GM19240 (cell line): Measurements from ENCODE around the gene SMCO1.
"Not testable (repeated sequence)": the region's sequence is repeated elsewhere in the genome, so short reads cannot be mapped to it uniquely, and the experiment has no call there.

Experiments used
- DNase-seq: peaks from one replicate; pipeline ENCODE4 v3.0.0; 2011; ENCODE audit warnings: low spot score; ENCODE audit not compliant: insufficient read length

The SMCO1 gene

DNA sequence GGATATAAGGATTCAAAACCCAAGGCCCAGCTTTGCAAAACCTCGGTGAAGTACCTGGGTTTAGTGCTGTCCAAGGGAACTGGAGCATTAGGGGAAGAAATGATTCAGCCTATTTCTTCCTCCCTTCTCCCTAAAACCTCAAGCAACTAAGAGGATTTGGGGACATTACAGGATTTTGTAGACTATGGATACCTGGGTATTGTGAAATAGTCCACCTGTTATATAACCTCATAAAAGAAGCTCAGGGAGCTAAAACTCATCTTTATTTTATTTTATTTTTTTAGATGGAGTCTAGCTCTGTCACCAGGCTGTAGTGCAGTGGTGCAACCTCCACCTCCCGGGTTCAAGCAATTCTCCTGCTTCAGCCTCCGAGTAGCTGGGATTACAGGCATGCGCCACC is 8.7 kb upstream of the SMCO1 start:
- no peak for DNase-seq

DNA sequence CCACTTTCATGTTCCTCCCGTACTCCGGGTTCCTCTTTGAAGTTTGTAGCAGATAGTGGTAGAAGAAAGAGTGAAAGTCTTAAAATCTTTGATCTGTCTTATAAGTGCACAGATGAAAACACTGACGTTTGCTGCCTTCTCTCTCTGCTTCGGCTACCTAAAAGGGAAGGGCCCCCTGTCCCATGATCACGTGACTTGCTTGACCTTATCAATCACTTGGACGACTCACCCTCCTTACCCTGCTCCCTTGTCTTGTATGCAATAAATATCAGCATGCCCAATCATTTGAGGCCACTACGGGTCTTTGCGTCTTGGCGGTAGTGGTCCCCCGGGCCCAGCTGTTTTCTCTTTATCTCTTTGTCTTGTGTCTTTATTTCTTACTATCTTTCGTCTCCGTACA is 6.1 kb upstream of the SMCO1 start:
- DNase-seq: not testable (repeated sequence)

DNA sequence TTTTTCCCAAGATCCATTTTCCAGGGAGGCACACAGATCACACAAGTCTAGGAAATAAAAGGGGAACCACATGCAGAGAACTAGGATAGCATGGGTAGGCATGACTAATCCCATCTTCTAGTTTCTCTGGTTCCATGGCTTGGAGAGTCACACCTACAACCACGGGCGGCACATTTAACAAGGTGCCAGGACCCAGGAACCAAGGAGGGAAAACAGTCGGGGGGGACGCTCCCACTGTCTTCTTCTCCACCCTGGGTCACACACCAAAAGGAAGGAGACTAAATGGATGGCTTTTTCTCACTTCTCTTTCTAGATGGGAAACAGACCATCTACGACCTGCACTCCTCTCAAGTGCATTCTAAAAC is 4.6 kb upstream of the SMCO1 start:
- DNase-seq: no peak

DNA sequence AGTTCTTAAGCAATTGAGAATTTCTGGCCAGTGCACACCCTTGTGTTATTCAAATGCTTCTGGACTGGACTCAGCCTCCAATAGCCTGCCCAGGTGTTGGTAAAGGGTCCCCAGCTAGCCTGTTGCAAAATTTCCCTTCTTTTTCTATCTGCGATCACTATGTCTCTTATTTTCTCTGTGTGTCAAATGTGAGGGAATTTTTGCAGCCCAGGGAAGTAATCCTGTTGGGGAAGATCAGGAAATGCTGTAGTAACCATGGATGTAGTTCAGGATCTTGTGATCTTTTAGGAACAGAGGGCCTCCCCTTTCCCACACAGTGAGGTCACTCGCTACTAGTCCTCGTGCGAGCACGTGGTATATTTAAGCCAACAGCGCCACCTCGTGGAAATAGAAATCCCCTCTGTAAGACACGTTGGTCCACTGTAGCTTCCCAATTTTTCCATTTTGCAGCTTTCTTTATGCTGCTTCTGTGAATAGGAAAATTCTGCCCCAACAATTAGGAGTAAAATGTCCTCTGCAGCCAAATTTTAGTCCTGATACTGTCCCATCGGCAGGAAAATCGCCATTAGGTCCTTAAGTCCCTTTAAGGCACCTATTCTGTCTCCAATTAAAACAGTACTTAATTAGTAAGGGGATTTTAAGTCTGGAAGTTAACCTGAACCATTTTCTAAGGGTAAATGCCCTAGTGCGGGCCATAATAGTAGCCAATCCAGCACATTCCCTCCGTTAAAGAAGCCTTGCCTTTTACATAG is 4.0 kb upstream of the SMCO1 start:
- DNase-seq: no peak

DNA sequence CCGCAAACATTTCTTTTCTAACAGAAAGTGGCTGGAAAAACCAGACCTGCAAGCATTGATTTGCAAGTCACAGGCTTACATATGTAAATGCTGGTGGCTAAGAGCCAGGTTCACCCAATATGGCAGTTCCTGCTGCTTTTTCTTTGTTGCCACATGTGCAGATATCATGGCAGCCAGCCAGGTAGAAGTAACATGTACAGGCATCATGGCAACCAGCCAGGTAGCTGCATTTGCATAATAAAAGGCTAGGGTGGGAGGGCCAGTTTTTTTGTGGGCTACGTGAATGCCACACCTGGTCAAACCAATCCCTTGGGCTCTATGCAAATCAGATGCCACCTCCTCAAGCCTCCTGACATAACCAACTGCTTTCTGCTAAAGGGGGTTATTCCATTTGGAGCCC is 2.8 kb upstream of the SMCO1 start:
- no peak for DNase-seq

DNA sequence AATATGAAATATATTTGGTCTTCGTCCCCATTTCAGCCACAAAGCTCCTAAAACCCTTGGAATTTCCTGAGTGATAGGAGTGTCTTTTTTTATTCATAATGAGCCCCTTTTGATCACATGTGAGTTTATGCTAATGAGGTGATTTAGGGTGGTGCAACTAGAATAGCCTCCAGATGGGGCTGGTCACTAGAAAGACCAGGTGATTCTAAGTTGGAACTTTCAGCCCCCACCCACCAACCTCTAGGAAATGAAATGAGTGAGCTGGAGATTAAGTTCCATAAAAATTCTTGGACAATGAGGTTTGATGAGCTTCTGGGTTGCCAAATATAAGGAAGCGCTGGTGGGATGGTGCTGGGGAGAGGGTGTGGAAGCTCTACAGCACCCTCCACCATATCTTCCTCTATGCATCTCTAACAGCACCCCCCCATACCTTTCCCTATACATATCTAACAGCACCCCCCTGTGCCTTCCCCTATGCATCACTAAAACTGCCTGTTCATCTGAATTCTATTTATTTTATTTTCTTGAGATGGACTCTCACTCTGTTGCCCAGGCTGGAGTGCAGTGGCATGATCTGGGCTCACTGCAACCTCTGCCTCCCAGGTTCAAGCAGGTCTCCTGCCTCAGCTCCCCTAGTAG is 2.1 kb upstream of the SMCO1 start:
- no peak for DNase-seq

DNA sequence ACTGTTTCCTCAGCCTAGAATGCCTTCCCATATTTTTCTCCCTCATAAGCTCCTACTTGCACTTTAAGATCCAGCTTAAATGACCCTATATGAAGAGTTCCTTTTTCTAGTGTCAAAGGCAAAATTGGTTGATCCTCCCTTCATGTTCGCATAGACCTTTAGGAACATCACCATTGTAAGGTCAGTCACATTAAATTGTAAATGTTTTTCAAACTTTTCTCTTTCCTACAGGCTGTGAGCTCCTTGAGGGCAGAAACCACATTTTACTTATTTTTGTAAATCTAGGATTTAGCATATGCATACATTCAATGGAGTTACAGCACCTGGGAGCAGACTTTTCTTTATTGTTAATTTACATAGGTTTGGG is 813 bp downstream of the SMCO1 start:
- DNase-seq: no peak

DNA sequence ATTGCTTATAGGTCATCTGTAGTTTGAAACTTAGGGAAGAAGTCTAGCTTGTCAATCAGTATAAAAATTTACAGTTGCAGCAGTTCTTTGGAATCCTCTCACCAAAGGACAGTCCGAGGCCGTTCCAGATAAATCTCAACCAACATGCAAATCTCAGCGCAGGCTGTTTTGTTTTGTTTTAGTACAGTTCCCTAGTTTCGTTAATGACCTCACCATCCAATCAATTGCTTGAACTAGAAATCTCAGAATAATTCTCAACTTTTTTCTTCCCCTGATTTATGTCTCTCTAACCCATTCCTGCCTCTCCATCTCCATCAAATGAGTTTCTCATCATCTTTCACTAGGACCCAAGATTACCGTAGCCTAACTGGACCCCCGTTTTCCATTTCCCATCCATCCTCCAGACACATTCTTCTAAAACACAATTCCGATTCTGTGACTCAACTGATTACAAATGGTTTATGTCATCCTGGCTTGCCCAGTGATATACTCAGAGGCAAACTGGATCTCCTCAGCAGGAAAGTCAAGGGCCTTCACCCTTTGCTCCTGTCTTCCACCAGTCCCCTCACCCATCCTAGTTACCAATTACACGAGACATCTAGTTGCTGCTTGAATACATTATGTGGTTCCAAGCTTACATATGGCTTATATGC is 1.3 kb downstream of the SMCO1 start:
- DNase-seq: no peak

DNA sequence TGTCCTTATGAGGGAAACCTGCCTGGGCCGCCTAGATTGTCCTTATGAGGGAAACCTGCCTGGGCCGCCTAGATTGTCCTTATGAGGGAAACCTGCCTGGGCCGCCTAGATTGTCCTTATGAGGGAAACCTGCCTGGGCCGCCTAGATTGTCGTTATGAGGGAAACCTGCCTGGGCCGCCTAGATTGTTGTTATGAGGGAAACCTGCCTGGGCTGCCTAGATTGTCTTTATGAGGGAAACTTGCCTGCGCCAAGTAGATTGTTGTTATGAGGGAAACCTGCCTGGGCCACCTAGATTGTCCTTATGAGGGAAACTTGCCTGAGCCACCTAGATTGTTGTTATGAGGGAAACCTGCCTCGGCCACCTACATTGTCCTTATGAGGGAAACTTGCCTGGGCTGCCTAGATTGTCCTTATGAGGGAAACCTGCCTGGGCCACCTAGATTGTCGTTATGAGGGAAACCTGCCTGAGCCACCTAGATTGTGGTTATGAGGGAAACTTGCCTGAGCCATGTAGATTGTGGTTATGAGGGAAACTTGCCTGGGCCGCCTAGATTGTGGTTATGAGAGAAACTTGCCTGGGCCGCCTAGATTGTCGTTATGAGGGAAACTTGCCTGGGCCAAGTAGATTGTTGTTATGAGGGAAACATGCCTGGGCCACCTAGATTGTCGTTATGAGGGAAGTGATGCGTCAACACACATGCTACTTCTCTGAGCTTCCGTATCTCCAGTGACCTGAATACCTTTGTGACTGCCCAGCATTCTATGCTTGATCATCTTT is 3.3 kb downstream of the SMCO1 start:
- DNase-seq: not testable (repeated sequence)

DNA sequence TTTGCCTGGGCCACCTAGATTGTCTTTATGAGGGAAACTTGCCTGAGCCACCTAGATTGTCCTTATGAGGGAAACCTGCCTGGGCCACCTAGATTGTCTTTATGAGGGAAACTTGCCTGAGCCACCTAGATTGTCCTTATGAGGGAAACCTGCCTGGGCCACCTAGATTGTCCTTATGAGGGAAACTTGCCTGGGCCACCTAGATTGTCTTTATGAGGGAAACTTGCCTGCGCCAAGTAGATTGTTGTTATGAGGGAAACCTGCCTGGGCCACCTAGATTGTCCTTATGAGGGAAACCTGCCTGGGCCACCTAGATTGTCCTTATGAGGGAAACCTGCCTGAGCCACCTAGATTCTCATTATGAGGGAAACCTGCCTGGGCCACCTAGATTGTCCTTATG is 4.0 kb downstream of the SMCO1 start:
- not testable (repeated sequence) for DNase-seq

DNA sequence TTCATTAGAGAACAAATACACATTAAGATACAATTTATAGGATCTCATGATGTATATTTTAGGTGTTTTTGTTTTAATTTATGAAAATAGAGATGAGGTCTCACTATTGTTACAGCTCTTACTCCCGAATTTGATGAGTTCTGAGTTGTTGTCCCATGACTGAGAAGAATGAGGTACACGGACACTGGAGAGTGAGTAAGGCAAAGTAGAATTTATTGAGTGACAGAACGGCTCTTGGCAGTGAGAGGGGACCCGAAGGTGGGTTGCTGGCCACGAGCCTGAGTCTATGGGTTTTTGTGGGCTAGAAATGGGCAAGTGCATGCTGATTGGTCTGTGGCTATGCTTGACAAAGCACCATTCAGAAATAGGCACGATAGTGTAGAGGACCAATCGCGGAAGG is 8.5 kb downstream of the SMCO1 start:
- no peak for DNase-seq

DNA sequence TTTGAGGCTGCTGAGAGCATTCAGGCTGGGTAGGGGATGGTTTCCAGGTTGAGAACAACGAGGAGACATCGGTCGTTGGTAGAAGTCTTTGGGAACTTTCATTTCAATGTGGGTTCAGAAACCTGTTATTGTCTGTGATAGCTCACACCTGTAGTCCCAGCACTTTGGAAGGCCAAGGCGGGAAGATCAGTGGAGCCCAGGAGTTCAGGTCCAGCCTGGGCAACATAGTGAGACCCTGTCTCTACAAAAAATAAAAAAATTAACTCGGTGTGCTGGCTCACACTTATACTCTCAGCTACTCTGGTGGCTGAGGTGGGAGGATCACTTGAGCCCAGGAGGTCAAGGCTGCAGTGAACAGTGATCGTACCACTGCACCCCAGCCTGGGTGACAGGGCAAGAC is 10.6 kb downstream of the SMCO1 start:
- DNase-seq: no peak

DNA sequence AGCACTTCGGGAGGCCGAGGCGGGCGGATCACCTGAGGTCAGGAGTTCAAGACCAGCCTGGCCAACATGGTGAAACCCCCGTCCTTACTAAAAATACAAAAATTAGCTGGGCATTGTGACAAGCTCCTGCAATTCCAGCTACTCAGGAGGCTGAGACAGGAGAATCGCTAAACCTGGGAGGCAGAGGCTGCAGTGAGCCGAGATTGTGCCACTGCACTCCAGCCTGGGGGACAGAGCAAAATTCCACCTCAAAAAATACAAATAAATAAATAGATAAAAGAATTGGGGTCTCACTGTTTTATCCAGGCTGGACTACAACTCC is 11.1 kb downstream of the SMCO1 start:
- DNase-seq: not testable (repeated sequence)

DNA sequence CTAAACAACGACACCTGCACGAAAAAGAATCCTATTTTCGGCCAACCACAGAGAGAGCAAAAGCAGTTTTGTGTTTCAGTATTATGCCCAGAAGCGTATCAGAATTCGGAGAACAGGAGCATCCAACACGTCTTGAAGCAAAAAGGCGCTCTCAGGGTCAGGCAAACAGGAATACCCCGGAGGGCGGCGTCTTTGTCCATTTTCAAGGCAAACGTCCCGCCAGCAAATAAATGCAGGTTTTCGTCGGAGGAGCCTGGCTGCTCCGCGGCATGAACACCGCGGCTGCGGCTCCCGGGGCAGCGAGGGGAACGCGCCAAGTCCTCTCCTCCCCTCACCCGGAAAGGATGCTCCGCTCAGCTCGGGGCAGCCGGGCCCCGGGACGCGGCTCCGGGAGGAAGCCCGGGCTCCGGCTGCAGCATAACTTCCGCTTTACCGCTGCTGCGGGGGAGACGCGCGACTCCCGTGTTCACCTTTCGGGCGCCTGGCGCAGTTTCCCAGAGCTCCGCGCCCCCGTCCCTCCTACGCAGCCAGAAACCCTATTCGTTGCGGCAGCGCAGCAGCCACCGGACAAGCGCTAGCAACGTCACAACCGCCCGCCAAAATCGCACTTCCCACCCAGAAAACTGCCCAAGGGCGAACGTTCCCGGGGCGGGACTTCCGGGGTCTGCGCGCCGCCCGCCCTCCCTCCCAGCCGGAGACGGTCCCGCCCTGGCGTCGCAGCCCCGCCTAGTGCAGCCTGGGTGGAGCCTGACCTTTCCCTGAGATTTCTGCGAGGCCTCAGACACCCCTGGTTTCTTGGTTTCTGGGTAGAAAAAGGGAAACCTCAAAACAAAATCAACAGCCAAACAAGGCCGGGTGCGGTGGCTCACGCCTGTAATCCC is 11.7 kb downstream of the SMCO1 start, which contains the start of gene RNF168:
RNF168 (minus strand) TSS at position 573 of the 881 bp plus-strand sequence. CDS start 595 bp downstream, outside the sequence.
- DNase-seq: peak; percentile 88

DNA sequence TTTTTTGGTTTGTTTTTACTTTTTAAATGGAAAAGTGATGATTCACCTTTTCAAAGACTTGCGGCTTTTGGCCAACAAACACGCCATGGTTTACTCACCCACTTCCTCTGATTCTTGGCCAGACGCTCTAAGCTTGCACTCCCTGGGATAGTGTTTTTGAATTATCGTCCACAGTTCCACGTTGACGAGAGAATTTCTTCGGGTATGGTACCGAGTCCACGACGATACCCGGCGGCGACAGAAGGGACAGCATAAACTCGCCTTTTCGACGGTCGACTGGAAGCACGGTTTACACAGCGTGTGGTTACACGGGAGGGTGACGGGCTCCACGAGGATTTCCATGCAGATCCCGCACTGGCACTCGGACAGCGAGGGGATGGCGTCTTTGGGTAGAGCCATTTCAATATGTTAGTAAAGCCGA is 12.4 kb downstream of the SMCO1 start:
- no peak for DNase-seq

DNA sequence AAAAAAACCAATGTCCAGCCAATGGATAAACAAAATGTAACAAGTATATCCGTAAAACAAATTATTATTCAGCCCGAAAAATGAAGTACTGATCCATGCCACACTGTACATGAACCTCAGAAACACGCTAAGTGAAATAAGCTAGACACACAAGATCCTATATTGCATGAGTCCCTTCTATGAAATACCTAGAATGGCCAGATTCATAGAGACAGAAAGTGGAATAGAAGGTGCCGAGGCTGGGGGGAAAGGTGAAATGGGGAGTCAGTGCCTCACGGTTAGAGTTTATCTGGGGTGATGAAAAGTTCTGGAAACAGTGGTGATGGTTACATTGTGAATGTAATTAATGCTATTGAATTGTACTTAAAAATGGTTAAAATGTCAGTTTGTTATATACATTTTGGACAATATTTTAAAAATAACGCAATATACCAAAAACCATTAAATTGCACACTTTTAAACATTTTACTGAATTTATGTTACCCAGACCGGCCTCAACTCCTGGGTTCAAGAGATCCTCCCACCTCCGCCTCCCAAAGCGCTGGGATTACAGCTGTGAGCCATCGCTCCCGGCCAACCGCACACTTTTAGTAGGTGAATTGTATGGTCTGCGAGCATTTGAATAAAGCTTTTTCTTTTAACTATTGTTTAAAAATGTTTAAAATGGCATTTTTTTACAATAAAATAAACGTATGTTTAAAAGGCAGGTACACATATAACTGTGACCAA is 13.7 kb downstream of the SMCO1 start:
- no peak for DNase-seq

DNA sequence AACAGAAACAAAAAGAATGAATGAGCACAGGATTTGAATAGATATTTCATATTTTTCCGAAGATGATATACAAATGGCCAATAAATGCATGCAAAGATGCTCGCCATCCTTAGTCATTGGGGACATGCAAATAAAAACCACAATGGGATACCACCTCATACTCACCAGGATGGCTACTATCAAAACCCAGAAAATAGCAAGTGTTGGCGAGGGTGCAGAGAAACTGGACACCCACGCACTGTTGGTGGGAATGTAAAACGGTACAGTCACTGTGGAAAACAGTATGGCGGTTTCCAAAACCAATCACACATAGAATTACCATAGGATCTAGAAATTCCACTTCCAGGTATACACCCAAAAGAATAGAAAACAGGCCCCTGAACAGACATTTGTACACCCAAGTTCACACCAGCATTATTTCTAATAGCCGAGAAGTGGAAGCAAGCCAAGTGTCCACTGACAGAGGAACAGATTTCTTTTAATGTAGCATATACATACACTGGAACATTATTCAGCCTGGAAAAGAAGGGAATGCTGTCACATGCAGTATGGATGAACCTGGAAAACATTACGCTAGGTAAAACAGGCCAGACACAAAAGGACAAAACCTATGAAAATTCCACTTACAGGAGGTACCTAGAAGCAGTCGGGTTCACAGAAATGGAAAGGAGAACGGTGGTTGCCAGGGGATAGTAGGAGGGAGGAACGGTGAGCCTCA is 15.2 kb downstream of the SMCO1 start:
- no peak for DNase-seq

DNA sequence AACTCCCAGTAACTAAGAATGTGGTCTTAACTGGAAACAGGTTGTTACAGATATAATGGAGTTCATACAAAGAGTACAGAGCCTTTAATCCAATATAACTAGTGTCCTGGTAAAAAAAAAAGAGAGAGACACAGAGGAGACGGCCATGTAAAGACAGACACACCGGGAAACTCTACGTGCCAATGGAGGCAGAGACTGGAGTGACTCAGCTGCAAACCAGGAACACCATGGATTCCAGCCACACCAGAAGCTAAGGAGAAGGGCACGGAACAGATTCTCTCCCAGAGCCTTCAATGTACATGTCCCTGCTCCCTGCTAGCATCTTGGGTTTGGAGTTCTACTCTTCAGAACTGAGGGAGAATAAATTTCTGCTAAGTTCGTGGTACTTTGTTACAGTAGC is 16.1 kb downstream of the SMCO1 start:
- DNase-seq: no peak

DNA sequence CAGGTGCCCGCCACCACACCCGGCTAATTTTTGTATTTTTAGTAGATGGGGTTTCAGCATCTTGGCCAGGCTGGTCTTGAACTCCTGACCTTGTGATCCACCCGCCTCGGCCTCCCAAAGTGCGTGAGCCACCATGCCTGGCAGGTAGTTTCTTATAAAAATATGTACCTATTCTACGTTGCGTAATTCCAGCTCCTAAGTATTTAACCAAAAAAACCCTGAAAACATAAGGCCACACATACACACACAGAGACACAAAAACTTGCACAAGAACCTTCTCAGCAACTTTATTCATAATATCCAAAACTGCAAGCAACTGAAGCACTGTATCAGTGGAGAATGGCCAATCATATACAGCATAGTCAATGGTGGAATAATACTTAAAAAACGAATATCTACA is 16.8 kb downstream of the SMCO1 start:
- DNase-seq: no peak

DNA sequence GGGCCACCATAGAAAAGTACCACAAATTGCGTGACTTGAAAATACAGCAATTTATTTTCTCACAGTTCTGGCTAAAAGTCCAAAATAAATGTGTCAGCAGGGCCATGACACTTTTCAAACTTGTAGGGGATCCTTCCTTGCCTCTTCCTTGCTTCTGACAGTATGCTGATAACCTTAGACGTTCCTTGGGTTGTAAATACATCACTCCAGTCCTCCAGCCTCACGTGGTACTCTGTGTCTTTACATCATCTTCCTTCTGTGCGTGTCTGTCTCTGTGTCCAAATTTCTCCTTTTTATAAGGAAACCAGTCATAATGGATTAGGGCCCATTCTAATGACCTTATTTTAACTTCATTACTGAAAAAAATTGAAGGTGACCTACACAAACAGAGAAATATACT is 19.0 kb downstream of the SMCO1 start:
- no peak for DNase-seq
